Neural cell (in vitro differentiated cells): ENCODE data around the gene ANGPTL2. TPM values are rescaled to one million over a fixed set of nuclear protein-coding genes. Genes with fewer than 3 reads are reported as not detected.
"Not testable (repeated sequence)": the region's sequence is repeated elsewhere in the genome, so short reads cannot be mapped to it uniquely, and the experiment has no call there.

Experiments used
- H2AFZ ChIP-seq: fragments of 200-600, 300-800 bp; sonication (generic), shearing (Covaris generic); 2 replicates; pipeline ENCODE4 v1.6.0; 2014; ENCODE audit warnings: low read depth, mild to moderate bottlenecking, antibody characterized with exemption, low read length, moderate library complexity
- H3F3A ChIP-seq: fragments of 200-600 bp; shearing (Covaris generic); 2 replicates; pipeline ENCODE4 v1.6.1; 2016; ENCODE audit warnings: mild to moderate bottlenecking, moderate library complexity, mixed read lengths, antibody characterized with exemption, low read length; ENCODE audit not compliant: insufficient read depth, poor library complexity, severe bottlenecking
- H3K27ac ChIP-seq: fragments of 200-600, 300-800 bp; sonication (generic), shearing (Covaris generic); 2 replicates; pipeline ENCODE4 v1.5.1; 2014; ENCODE audit warnings: mild to moderate bottlenecking, low read length, moderate library complexity
- H3K27me3 ChIP-seq: fragments of 300-800, 200-600 bp; sonication (generic), shearing (Covaris generic); 2 replicates; pipeline ENCODE4 v1.6.0; 2014; ENCODE audit warnings: mild to moderate bottlenecking, low read depth, low read length, moderate library complexity; ENCODE audit not compliant: insufficient read depth
- H3K36me3 ChIP-seq: fragments of 300-800, 200-600 bp; sonication (generic), shearing (Covaris generic); 2 replicates; pipeline ENCODE4 v1.5.1; 2014; ENCODE audit warnings: mild to moderate bottlenecking, antibody characterized with exemption, low read length, moderate library complexity; ENCODE audit not compliant: insufficient read depth
- H3K4me2 ChIP-seq: fragments of 300-800, 200-600 bp; sonication (generic), shearing (Covaris generic); 2 replicates; pipeline ENCODE4 v1.6.0; 2014; ENCODE audit warnings: mild to moderate bottlenecking, low read length
- H3K4me3 ChIP-seq: fragments of 300-800, 200-600 bp; sonication (generic), shearing (Covaris generic); 2 replicates; pipeline ENCODE4 v1.5.1; 2014; ENCODE audit warnings: mild to moderate bottlenecking, low read length, moderate library complexity
- H3K79me2 ChIP-seq: fragments of 200-600 bp; shearing (Covaris generic); replicated peaks from 2 replicates; pipeline ENCODE4 v1.6.0; 2014; ENCODE audit warnings: mild to moderate bottlenecking, low read length, moderate library complexity; ENCODE audit not compliant: insufficient read depth
- H3K9ac ChIP-seq: fragments of 300-800, 200-600 bp; sonication (generic), shearing (Covaris generic); 2 replicates; pipeline ENCODE4 v1.6.1; 2016; ENCODE audit warnings: mild to moderate bottlenecking, low read length, mixed read lengths
- H3K9me2 ChIP-seq: fragments of 200-600 bp; shearing (Covaris generic); 2 replicates; pipeline ENCODE4 v1.6.1; 2016; ENCODE audit warnings: mild to moderate bottlenecking, low read length, mixed read lengths; ENCODE audit not compliant: insufficient read depth
- H3K9me3 ChIP-seq: fragments of 200-600, 300-800 bp; sonication (generic), shearing (Covaris generic); 2 replicates; pipeline ENCODE4 v1.6.1; 2016; ENCODE audit warnings: mild to moderate bottlenecking, mixed run types, low read length, moderate library complexity, mixed read lengths
- H4K20me1 ChIP-seq: fragments of 200-600 bp; shearing (Covaris generic); 2 replicates; pipeline ENCODE4 v1.6.1; 2016; ENCODE audit warnings: mild to moderate bottlenecking, mixed run types; ENCODE audit not compliant: insufficient read depth
- CTCF ChIP-seq: fragments of 450-650 bp; IDR thresholded peaks from 2 replicates; pipeline ENCODE4 v1.5.1; 2014; ENCODE audit warnings: antibody characterized with exemption, mild to moderate bottlenecking, moderate library complexity; ENCODE audit not compliant: poor library complexity, severe bottlenecking
- EP300 ChIP-seq: fragments of 450-650 bp; conservative IDR thresholded peaks from 2 replicates; pipeline ENCODE4 v1.6.1; 2014; ENCODE audit warnings: antibody characterized with exemption, mild to moderate bottlenecking, moderate library complexity; ENCODE audit not compliant: poor library complexity, severe bottlenecking
- EZH2 ChIP-seq: fragments of 200-600, 300-800 bp; shearing (Covaris generic), sonication (generic); IDR thresholded peaks from 2 replicates; pipeline ENCODE4 v1.6.1; 2014; ENCODE audit warnings: antibody characterized with exemption, low read length, borderline replicate concordance, mild to moderate bottlenecking; ENCODE audit not compliant: insufficient read depth, poor library complexity, severe bottlenecking
- MXI1 ChIP-seq: fragments of 450-650 bp; conservative IDR thresholded peaks from 2 replicates; pipeline ENCODE4 v1.6.1; 2014; ENCODE audit warnings: antibody characterized with exemption, mild to moderate bottlenecking; ENCODE audit not compliant: poor library complexity, severe bottlenecking
- POLR2AphosphoS5 ChIP-seq: IDR thresholded peaks from 2 replicates; pipeline ENCODE4 v1.6.1; 2012
- RAD21 ChIP-seq: fragments of 450-650 bp; conservative IDR thresholded peaks from 2 replicates; pipeline ENCODE4 v1.6.1; 2014; ENCODE audit warnings: antibody characterized with exemption, mild to moderate bottlenecking, moderate library complexity
- REST ChIP-seq: IDR thresholded peaks from 2 replicates; pipeline ENCODE4 v1.6.1; 2012; ENCODE audit warnings: borderline replicate concordance
- SMC3 ChIP-seq: fragments of 450-650 bp; conservative IDR thresholded peaks from 2 replicates; pipeline ENCODE4 v1.6.1; 2014; ENCODE audit warnings: antibody characterized with exemption, mild to moderate bottlenecking, moderate library complexity; ENCODE audit not compliant: poor library complexity
- TAF1 ChIP-seq: IDR thresholded peaks from 2 replicates; pipeline ENCODE4 v1.6.1; 2012; ENCODE audit warnings: low read depth
- polyA plus RNA-seq: library from polyadenylated mRNA; depleted of rRNA; stranded (reverse); fragments of >200 nt; gene quantifications from 2 replicates; pipeline ENCODE4 v1.2.3, GENCODE V29; 2014

The ANGPTL2 gene
- polyA plus RNA-seq, 1 donor from 2014 or later: not detected

GRCh38 chr9:127147251-127147650, 24.8 kb upstream of the ANGPTL2 start:
- H3K79me2 ChIP-seq: no peaks in the 10 kb centered on the region
- H3F3A ChIP-seq: no peaks in the 10 kb centered on the region
- no peaks in the 10 kb centered on the region for H4K20me1 ChIP-seq
- H3K9ac ChIP-seq: no peak overlapping the region
- no peaks in the 10 kb centered on the region for H3K9me2 ChIP-seq
- no peak overlapping the region for H2AFZ ChIP-seq
- no peaks in the 10 kb centered on the region for H3K36me3 ChIP-seq
- TF ChIP-seq TAF1: no peak
- TF ChIP-seq EP300: no peak
- no peak for TF ChIP-seq MXI1
- TF ChIP-seq EZH2: no peak
- TF ChIP-seq REST: no peak
- TF ChIP-seq CTCF: no peak
- no peak for TF ChIP-seq SMC3
- TF ChIP-seq POLR2AphosphoS5: no peak
- no peak for TF ChIP-seq RAD21
- no peaks in the 10 kb centered on the region for H3K27me3 ChIP-seq
- H3K9me3 ChIP-seq: no peaks in the 10 kb centered on the region
- no peak overlapping the region for H3K4me3 ChIP-seq
- no peak overlapping the region for H3K27ac ChIP-seq
- H3K4me2 ChIP-seq: no peak overlapping the region

- H3K79me2 ChIP-seq, H3K36me3 ChIP-seq, H3K9ac ChIP-seq, H3K27me3 ChIP-seq, H3K4me3 ChIP-seq, H3K9me3 ChIP-seq, H3K4me2 ChIP-seq, H4K20me1 ChIP-seq, H3K9me2 ChIP-seq, H2AFZ ChIP-seq, H3K27ac ChIP-seq, H3F3A ChIP-seq: not testable (repeated sequence)
Observed at GRCh38 chr9:127146841-127147240, 24.4 kb upstream of the ANGPTL2 start.

- no peaks in the 10 kb centered on the region for H3K9me2 ChIP-seq
- no peaks in the 10 kb centered on the region for H4K20me1 ChIP-seq
- no peaks in the 10 kb centered on the region for H3K9me3 ChIP-seq
- TF ChIP-seq SMC3: no peak
- no peak for TF ChIP-seq MXI1
- TF ChIP-seq CTCF: no peak
- no peak for TF ChIP-seq TAF1
- TF ChIP-seq RAD21: no peak
- TF ChIP-seq EZH2: no peak
- no peak for TF ChIP-seq REST
- no peak for TF ChIP-seq EP300
- TF ChIP-seq POLR2AphosphoS5: no peak
- H3K4me2 ChIP-seq: no peak overlapping the region
- no peak overlapping the region for H3K9ac ChIP-seq
- H3K79me2 ChIP-seq: no peaks in the 10 kb centered on the region
- H3K27me3 ChIP-seq: no peaks in the 10 kb centered on the region
- no peaks in the 10 kb centered on the region for H3K36me3 ChIP-seq
- no peak overlapping the region for H3K27ac ChIP-seq
- no peak overlapping the region for H3K4me3 ChIP-seq
- H3F3A ChIP-seq: no peaks in the 10 kb centered on the region
- H2AFZ ChIP-seq: no peak overlapping the region
Observed at GRCh38 chr9:127144670-127145445, 22.4 kb upstream of the ANGPTL2 start.
